H1 (cell line): ENCODE data around the gene DNAJB13. TPM values are rescaled to one million over a fixed set of nuclear protein-coding genes. Genes with fewer than 3 reads are reported as not detected.

ENCODE experiments used
- CTCF ChIA-PET: fragments of 300-600 bp; sonication (Branson Sonifier 250); formaldehyde crosslinking; loops from one replicate; lab custom pipeline; 2021; ENCODE audit not compliant: partially characterized antibody; lab: Charles Lee
- POLR2A ChIA-PET: fragments of 300-600 bp; sonication (Branson Sonifier 250); formaldehyde crosslinking; loops from one replicate; lab custom pipeline; 2021; ENCODE audit warnings: inconsistent platforms; ENCODE audit not compliant: partially characterized antibody; lab: Charles Lee
- DNase-seq, 2 experiments: peaks; one replicate each; pipeline versions ENCODE4 v3.0.0 to v3.0.0-alpha.2; 2010 to 2022; ENCODE audit warnings: low spot score in 2 of 2, low read depth in 1 of 2, mixed read lengths in 1 of 2
- FAIRE-seq: peaks from 2 replicates; lab custom pipeline; 2011; peaks lifted over from hg19 to GRCh38; lab: Jason Lieb, UNC
- H2AFZ ChIP-seq: 2 replicates; pipeline ENCODE4 v1.8.1; 2012; ENCODE audit warnings: low read length, inconsistent platforms
- H2AK5ac ChIP-seq: 2 replicates; pipeline ENCODE4 v1.6.1; 2013; ENCODE audit warnings: low read depth, low read length
- H2BK120ac ChIP-seq: replicated peaks from 2 replicates; pipeline ENCODE3; 2013; ENCODE audit warnings: low read depth, low read length, inconsistent platforms
- H2BK12ac ChIP-seq: 2 replicates; pipeline ENCODE4 v1.6.1; 2013; ENCODE audit warnings: low read depth, low read length
- H2BK15ac ChIP-seq: 2 replicates; pipeline ENCODE4 v1.6.1; 2013; ENCODE audit warnings: low read length
- H2BK20ac ChIP-seq: 2 replicates; pipeline ENCODE4 v1.6.1; 2013; ENCODE audit warnings: low read length
- H2BK5ac ChIP-seq: 2 replicates; pipeline ENCODE4 v1.6.1; 2013; ENCODE audit warnings: low read depth, low read length
- H3K14ac ChIP-seq: 2 replicates; pipeline ENCODE4 v1.6.1; 2013; ENCODE audit warnings: inconsistent platforms; ENCODE audit not compliant: insufficient read length
- H3K18ac ChIP-seq: 2 replicates; pipeline ENCODE4 v1.6.1; 2013; ENCODE audit warnings: low read length; ENCODE audit errors: extremely low read depth
- H3K23ac ChIP-seq: 2 replicates; pipeline ENCODE4 v1.6.1; 2013; ENCODE audit warnings: inconsistent platforms; ENCODE audit not compliant: insufficient read length
- H3K23me2 ChIP-seq: 2 replicates; pipeline ENCODE4 v1.6.1; 2013; ENCODE audit warnings: low read depth, low read length
- H3K27ac ChIP-seq: 2 replicates; pipeline ENCODE4 v1.6.1; 2011; ENCODE audit warnings: low read depth, low read length, inconsistent platforms
- H3K27me3 ChIP-seq, 4 experiments: replicated peaks in 1 of 4; 1 replicate in 1 of 4; 2 replicates in 3 of 4; pipeline versions ENCODE4 v1.6.1 to v1.8.1; 2011 to 2013; ENCODE audit warnings: low read length in 3 of 4, mild to moderate bottlenecking in 3 of 4, inconsistent platforms in 2 of 4, mixed read lengths in 2 of 4, moderate library complexity in 1 of 4; ENCODE audit not compliant: control insufficient read depth in 3 of 4, insufficient read depth in 3 of 4; ENCODE audit errors: extremely low read depth in 1 of 4
- H3K36me3 ChIP-seq, 4 experiments: 2 replicates each; pipeline versions ENCODE4 v1.6.1 to v1.8.1; 2011 to 2013; ENCODE audit warnings: mild to moderate bottlenecking in 4 of 4, low read length in 3 of 4, moderate library complexity in 2 of 4, control low read depth in 1 of 4, inconsistent platforms in 1 of 4; ENCODE audit not compliant: insufficient read depth in 4 of 4, control insufficient read depth in 2 of 4
- H3K4ac ChIP-seq: replicated peaks from 2 replicates; pipeline ENCODE3; 2013; ENCODE audit warnings: low read length, low read depth, mixed read lengths, inconsistent platforms; ENCODE audit not compliant: insufficient read length
- H3K4me1 ChIP-seq, 4 experiments: replicated peaks in 1 of 4; 1 replicate in 1 of 4; 2 replicates in 3 of 4; pipeline versions ENCODE4 v1.6.1 to v1.8.1; 2011 to 2013; ENCODE audit warnings: low read length in 3 of 4, inconsistent platforms in 2 of 4, mixed read lengths in 1 of 4; ENCODE audit not compliant: insufficient read depth in 4 of 4, control insufficient read depth in 3 of 4
- H3K4me2 ChIP-seq, 2 experiments: 2 replicates each; pipeline versions ENCODE4 v1.6.1 to v1.8.1; 2011 to 2013; ENCODE audit warnings: low read depth in 2 of 2, low read length in 2 of 2, control low read depth in 1 of 2, inconsistent platforms in 1 of 2, mild to moderate bottlenecking in 1 of 2; ENCODE audit not compliant: insufficient read depth in 1 of 2
- H3K4me3 ChIP-seq, 4 experiments: fragments of 200-600, 300-600 bp in 1 of 4; sonication (generic), shearing (Covaris generic), sonication (Bioruptor Twin) in 1 of 4; 2 replicates each; pipeline versions ENCODE4 v1.5.1 to v1.8.1; 2011 to 2016; ENCODE audit warnings: low read length in 4 of 4, low read depth in 3 of 4, control low read depth in 2 of 4, inconsistent platforms in 2 of 4, mild to moderate bottlenecking in 2 of 4, mixed read lengths in 1 of 4, moderate library complexity in 1 of 4; ENCODE audit not compliant: insufficient read depth in 2 of 4; ENCODE audit errors: extremely low read depth in 1 of 4
- H3K56ac ChIP-seq: replicated peaks from 2 replicates; pipeline ENCODE3; 2013; ENCODE audit warnings: low read depth, mild to moderate bottlenecking, mixed read lengths, low read length, inconsistent platforms; ENCODE audit not compliant: insufficient read length
- H3K79me1 ChIP-seq: 2 replicates; pipeline ENCODE4 v1.6.1; 2013; ENCODE audit warnings: low read depth, low read length, control low read depth
- H3K79me2 ChIP-seq, 2 experiments: 2 replicates each; pipeline versions ENCODE4 v1.6.1 to v1.8.1; 2012 to 2013; ENCODE audit warnings: low read length in 2 of 2, mild to moderate bottlenecking in 2 of 2, inconsistent platforms in 1 of 2; ENCODE audit not compliant: insufficient read depth in 2 of 2, control insufficient read depth in 1 of 2
- H3K9ac ChIP-seq, 4 experiments: replicated peaks in 1 of 4; 1 replicate in 1 of 4; 2 replicates in 3 of 4; pipeline versions ENCODE4 v1.6.1 to v1.8.1; 2011 to 2013; ENCODE audit warnings: low read depth in 3 of 4, low read length in 3 of 4, control low read depth in 2 of 4, mild to moderate bottlenecking in 2 of 4, moderate library complexity in 2 of 4, inconsistent platforms in 1 of 4; ENCODE audit errors: extremely low read depth in 1 of 4
- H3K9me3 ChIP-seq, 2 experiments: 2 replicates each; pipeline versions ENCODE4 v1.6.1 to v1.8.1; 2012 to 2013; ENCODE audit warnings: mild to moderate bottlenecking in 2 of 2, moderate library complexity in 2 of 2, control low read depth in 1 of 2, inconsistent platforms in 1 of 2, low read depth in 1 of 2, low read length in 1 of 2, mixed read lengths in 1 of 2; ENCODE audit not compliant: insufficient read depth in 2 of 2
- H4K20me1 ChIP-seq, 2 experiments: replicated peaks in 1 of 2; 2 replicates each; pipeline versions ENCODE3 to v1.8.1; 2011 to 2013; ENCODE audit warnings: inconsistent platforms in 2 of 2, low read length in 2 of 2, mild to moderate bottlenecking in 1 of 2; ENCODE audit not compliant: insufficient read depth in 2 of 2, control insufficient read depth in 1 of 2
- H4K5ac ChIP-seq: 2 replicates; pipeline ENCODE4 v1.6.1; 2013; ENCODE audit warnings: low read length, low read depth, mixed read lengths, inconsistent platforms; ENCODE audit not compliant: insufficient read length
- H4K8ac ChIP-seq: 2 replicates; pipeline ENCODE4 v1.8.0; 2013; ENCODE audit warnings: mild to moderate bottlenecking, moderate library complexity, low read length, inconsistent platforms; ENCODE audit not compliant: insufficient read depth; ENCODE audit errors: extremely low read depth
- H4K91ac ChIP-seq: replicated peaks from 2 replicates; pipeline ENCODE3; 2013; ENCODE audit warnings: low read length, mixed read lengths, inconsistent platforms; ENCODE audit not compliant: insufficient read length
- BCL11A ChIP-seq, 2 experiments: IDR thresholded peaks; one replicate each; pipeline ENCODE4 v1.6.1; 2011; ENCODE audit warnings: low read depth in 2 of 2, low read length in 2 of 2, mild to moderate bottlenecking in 2 of 2
- CHD1 ChIP-seq: IDR thresholded peaks from 2 replicates; pipeline ENCODE4 v1.6.1; 2012; ENCODE audit warnings: low read depth, low read length, improper control_type of control experiment
- EGR1 ChIP-seq: IDR thresholded peaks from 2 replicates; pipeline ENCODE4 v1.6.1; 2011; ENCODE audit warnings: low read depth, low read length, borderline replicate concordance
- KDM4A ChIP-seq: IDR thresholded peaks from one replicate; pipeline ENCODE4 v1.7.1; 2012; ENCODE audit warnings: low read depth, mild to moderate bottlenecking, moderate library complexity, low read length, inconsistent platforms; ENCODE audit not compliant: severe bottlenecking
- POLR2AphosphoS5 ChIP-seq: IDR thresholded peaks from 2 replicates; pipeline ENCODE4 v1.6.1; 2011; ENCODE audit warnings: low read depth, low read length
- whole genome bisulfite sequencing, 2 experiments: shearing (Covaris generic) in 1 of 2; methylation state at CpG; one replicate each; pipeline versions ENCODE4 v1.1.6 to v1.1.7; 2013 to 2015; ENCODE audit warnings: low lambda C conversion rate in 2 of 2, mixed read lengths in 2 of 2, inconsistent platforms in 1 of 2, low coverage in 1 of 2, missing lambda C conversion rate in 1 of 2; ENCODE audit not compliant: insufficient replicate concordance in 2 of 2, insufficient coverage in 1 of 2, insufficient read length in 1 of 2; ENCODE audit errors: extremely low coverage in 1 of 2, missing lambda C conversion rate in 1 of 2; 5-methylcytosine and 5-hydroxymethylcytosine counted together
- polyA plus RNA-seq, 7 experiments: library from polyadenylated mRNA; depleted of rRNA in 3 of 7; stranded (reverse) in 5 of 7; unstranded in 2 of 7; fragments of >200 nt in 5 of 7; fragments of 200-250 nt in 2 of 7; gene quantifications; 1 replicate in 5 of 7; 2 replicates in 1 of 7; 4 replicates in 1 of 7; pipeline versions ENCODE4 v1.2.1 to v1.2.3, GENCODE V29; 2011 to 2013; ENCODE audit warnings: missing spikeins in 2 of 7, mixed read lengths in 2 of 7
- total RNA-seq: library from RNA; stranded (reverse); fragmentation: NEBNext Ultra II Directional; extraction: Animal tissue kit (Norgen Biotek cat#: 25700); gene quantifications from 2 replicates; pipeline ENCODE4 v1.2.1, GENCODE V29; 2021

The DNAJB13 gene
- total and polyA plus RNA-seq, 2 of the 8 experiments (the other 6 are each of a cell fraction or from before 2014, with no cell fraction given), result 0.27 TPM; not detected in 1

- H4K8ac ChIP-seq, result no peak overlapping the region
- H3K4me3 ChIP-seq, result no peak overlapping the region
- no peak overlapping the region for H2BK12ac ChIP-seq
- H2AK5ac ChIP-seq, result no peak overlapping the region
- CTCF ChIA-PET, result interaction anchor here (0.6 to 1.2 kb wide), 3 partner anchors 19 to 739 kb away, joined by 3 read pairs; no protein-coding TSS in a partner anchor
- no peaks in the 10 kb centered on the region for H3K27me3 ChIP-seq
- H4K20me1 ChIP-seq, result peaks cover 0 to 3% of the 10 kb centered on the region in 2 experiments
- no peak overlapping the region for H4K5ac ChIP-seq
- TF ChIP-seq POLR2AphosphoS5 (no peak), KDM4A (no peak), EGR1 (no peak), BCL11A (IDR thresholded peaks at IDR 0.05; ENCODE audit: low read depth in 2 of 2, low read length in 2 of 2) (no peak), CHD1 (no peak)
- no peaks in the 10 kb centered on the region for H3K79me1 ChIP-seq
- H3K27ac ChIP-seq, result no peak overlapping the region
- no peaks in the 10 kb centered on the region for H3K9me3 ChIP-seq
- no peak overlapping the region for H3K56ac ChIP-seq
- FAIRE-seq, result no peak
- H3K4me2 ChIP-seq, result no peak overlapping the region
- H3K4ac ChIP-seq, result no peak overlapping the region
- POLR2A ChIA-PET, result interaction anchor here (0.9 to 2.6 kb wide), 4 partner anchors 10 to 31 kb away, joined by 3 to 7 read pairs (median 4); no protein-coding TSS in a partner anchor
- no peaks in the 10 kb centered on the region for H3K4me1 ChIP-seq
- no peak overlapping the region for H3K18ac ChIP-seq
- H3K9ac ChIP-seq, result no peak overlapping the region; a peak in 1 of 7 replicates
- H2BK5ac ChIP-seq, result no peak overlapping the region
- no peaks in the 10 kb centered on the region; a peak in 1 of 8 replicates for H3K36me3 ChIP-seq
- no peak overlapping the region for H2BK15ac ChIP-seq
- H3K23ac ChIP-seq, result no peak overlapping the region
- H2BK20ac ChIP-seq, result no peak overlapping the region
- H3K14ac ChIP-seq, result no peak overlapping the region
- H2BK120ac ChIP-seq, result no peak overlapping the region
- DNase-seq, result no peak
- no peaks in the 10 kb centered on the region for H3K79me2 ChIP-seq
- WGBS, 2 experiments, result 84% methylated on average over 6 of the region's 6 CpGs; no CpG with 5 or more reads in 1 of the 2 experiments
- no peak overlapping the region for H2AFZ ChIP-seq
- H4K91ac ChIP-seq, result no peak overlapping the region
- no peaks in the 10 kb centered on the region for H3K23me2 ChIP-seq
These were observed 57.0 kb downstream of the DNAJB13 start for GRCh38 chr11:74007691-74008372.
